GM12878 (cell line): ENCODE data around the gene ITGA1. TPM values are rescaled to one million over a fixed set of nuclear protein-coding genes. Genes with fewer than 3 reads are reported as not detected.

Experiments used
- ATAC-seq: fragments of 200-7000 bp; cut with Tn5 transposase; 3 replicates; pipeline ENCODE4 v1.9.1; 2020; ENCODE audit warnings: mild to moderate bottlenecking, moderate library complexity
- BruUV-seq: library from RNA; stranded (reverse); fragments of 400-500 nt; replicated peaks from 2 replicates; lab custom pipeline; 2021; lab: Mats Ljungman, UMichigan
- CTCF ChIA-PET: fragments of 300-600 bp; sonication (Branson Sonifier 250); formaldehyde crosslinking; extraction: SDS; loops from one replicate; lab custom pipeline; 2021; ENCODE audit warnings: inconsistent platforms; lab: Yijun Ruan, JAX
- POLR2A ChIA-PET: fragments of 350-600 bp; formaldehyde crosslinking; extraction: SDS; loops from one replicate; lab custom pipeline; 2021; ENCODE audit warnings: inconsistent platforms; lab: Charles Lee
- RAD21 ChIA-PET: fragments of 300-600 bp; sonication (Branson Sonifier 250); formaldehyde crosslinking; loops from one replicate; lab custom pipeline; 2023; ENCODE audit warnings: antibody characterized with exemption; ENCODE audit not compliant: unreplicated experiment; lab: Charles Lee
- SMC1A ChIA-PET: fragments of 300-600 bp; sonication (Branson Sonifier 250); formaldehyde crosslinking; loops from one replicate; lab custom pipeline; 2023; ENCODE audit not compliant: unreplicated experiment, uncharacterized antibody; lab: Charles Lee
- DNase-seq: peaks from one replicate; pipeline ENCODE4 v3.0.0-alpha.2; 2011; ENCODE audit warnings: low read depth, low spot score
- FAIRE-seq: peaks from 3 replicates; lab custom pipeline; 2011; peaks lifted over from hg19 to GRCh38; lab: Jason Lieb, UNC
- H2AFZ ChIP-seq: 2 replicates; pipeline ENCODE4 v1.6.0; 2011; ENCODE audit warnings: low read depth, low read length, control low read depth; ENCODE audit not compliant: control insufficient read depth
- H3K27ac ChIP-seq: 2 replicates; pipeline ENCODE4 v1.5.1; 2011; ENCODE audit warnings: control low read depth; ENCODE audit not compliant: control insufficient read depth, insufficient read depth
- H3K27me3 ChIP-seq, 2 experiments: replicated peaks in 1 of 2; 2 replicates each; pipeline versions ENCODE4 v1.6.0 to v1.6.1; 2011; ENCODE audit warnings: low read length in 1 of 2; ENCODE audit not compliant: control insufficient read depth in 2 of 2, insufficient read depth in 2 of 2
- H3K36me3 ChIP-seq, 2 experiments: 2 replicates each; pipeline ENCODE4 v1.5.1; 2011; ENCODE audit warnings: low read length in 1 of 2; ENCODE audit not compliant: control insufficient read depth in 2 of 2, insufficient read depth in 2 of 2
- H3K4me1 ChIP-seq: 2 replicates; pipeline ENCODE4 v1.6.1; 2011; ENCODE audit warnings: mild to moderate bottlenecking, low read length, moderate library complexity, mixed read lengths; ENCODE audit not compliant: control insufficient read depth, insufficient read depth
- H3K4me2 ChIP-seq: 2 replicates; pipeline ENCODE4 v1.6.0; 2011; ENCODE audit warnings: control low read depth; ENCODE audit not compliant: control insufficient read depth, insufficient read depth
- H3K4me3 ChIP-seq: fragments of 200-600 bp; sonication (generic); 2 replicates; pipeline ENCODE4 v1.5.1; 2016
- H3K79me2 ChIP-seq: 2 replicates; pipeline ENCODE4 v1.6.0; 2011; ENCODE audit warnings: low read length; ENCODE audit not compliant: control insufficient read depth, insufficient read depth
- H3K9ac ChIP-seq: 2 replicates; pipeline ENCODE4 v1.8.0; 2011; ENCODE audit warnings: low read length, control low read depth, mixed read lengths; ENCODE audit not compliant: control insufficient read depth, insufficient read depth
- H3K9me3 ChIP-seq: replicated peaks from 3 replicates; pipeline ENCODE4 v1.5.1; 2011; ENCODE audit warnings: mild to moderate bottlenecking, low read length; ENCODE audit not compliant: control insufficient read depth, insufficient read depth
- H4K20me1 ChIP-seq: 2 replicates; pipeline ENCODE4 v1.6.0; 2011; ENCODE audit not compliant: control insufficient read depth, insufficient read depth
- MTA2 ChIP-seq: fragments of 450-650 bp; IDR thresholded peaks from 2 replicates; pipeline ENCODE4 v1.6.1; 2016; ENCODE audit warnings: low read depth, mild to moderate bottlenecking, moderate library complexity
- MYC ChIP-seq: IDR thresholded peaks from 2 replicates; pipeline ENCODE4 v1.6.1; 2011; ENCODE audit warnings: mild to moderate bottlenecking, low read length, moderate library complexity, inconsistent platforms; ENCODE audit not compliant: insufficient read depth, insufficient replicate concordance, insufficient read length, severe bottlenecking
- NR2F1 ChIP-seq: fragments of 450-650 bp; conservative IDR thresholded peaks from 2 replicates; pipeline ENCODE4 v1.6.1; 2017; ENCODE audit warnings: mild to moderate bottlenecking
- POLR2AphosphoS5 ChIP-seq: IDR thresholded peaks from 2 replicates; pipeline ENCODE4 v1.6.1; 2011; ENCODE audit warnings: mild to moderate bottlenecking, low read length, inconsistent platforms
- SP1 ChIP-seq: IDR thresholded peaks from one replicate; pipeline ENCODE4 v1.6.1; 2011; ENCODE audit warnings: low read depth, low read length
- SREBF2 ChIP-seq: IDR thresholded peaks from 2 replicates; pipeline ENCODE4 v1.6.1; 2012; ENCODE audit warnings: mild to moderate bottlenecking, low read length
- TCF3 ChIP-seq: IDR thresholded peaks from 2 replicates; pipeline ENCODE4 v1.6.1; 2012; ENCODE audit warnings: low read depth, mild to moderate bottlenecking, low read length, borderline replicate concordance; ENCODE audit not compliant: insufficient read depth
- YY1 ChIP-seq: IDR thresholded peaks from 2 replicates; pipeline ENCODE4 v1.6.1; 2011; ENCODE audit warnings: low read depth, mild to moderate bottlenecking, low read length
- WGBS: methylation state at CpG from one replicate; pipeline ENCODE4 v1.1.6; 2016; ENCODE audit warnings: low lambda C conversion rate; ENCODE audit not compliant: insufficient replicate concordance, insufficient coverage; ENCODE audit errors: missing lambda C conversion rate; 5-methylcytosine and 5-hydroxymethylcytosine counted together
- in situ Hi-C: fragments of 300-500 bp; cut with MboI; formaldehyde crosslinking; loops from 9 replicates; pipeline ENCODE4 v1.14.3; 2018; ENCODE audit warnings: mixed read lengths
- intact Hi-C: fragments of 100-400 bp; cut with micrococcal nuclease; formaldehyde crosslinking; loops from one replicate; pipeline ENCODE4 v1.14.2; 2022; ENCODE audit not compliant: unreplicated experiment
- polyA plus RNA-seq, 11 experiments: library from polyadenylated mRNA; depleted of rRNA in 4 of 11; unstranded in 6 of 11; stranded (reverse) in 5 of 11; fragments of >200 nt; fragmentation: Nextera tagmentation in 4 of 11; fragmentation: Illumina TruSeq in 1 of 11; extraction: Ambion mirVana in 4 of 11; extraction: Trizol in 1 of 11; gene quantifications; 1 replicate in 1 of 11; 2 replicates in 10 of 11; pipeline versions ENCODE4 v1.2.1 to v1.2.3, GENCODE V29; 2011 to 2016; ENCODE audit warnings: inconsistent platforms in 2 of 11, missing spikeins in 2 of 11, low read depth in 1 of 11
- total RNA-seq, 4 experiments: library from RNA; depleted of rRNA in 3 of 4; stranded (reverse); fragments of >200 nt in 3 of 4; fragmentation: Illumina TruSeq in 1 of 4; extraction: Trizol in 1 of 4; gene quantifications; 2 replicates each; pipeline versions ENCODE4 v1.2.1 to v1.2.3, GENCODE V29; 2013 to 2021
- TF ChIP-seq, protein P1 (sequence below): fragments of 450-650 bp; IDR thresholded peaks from 2 replicates; pipeline ENCODE4 v1.6.1; 2016; ENCODE audit warnings: mild to moderate bottlenecking

ITGA1 gene
- total and polyA plus RNA-seq, 10 of the 15 experiments (the other 5 are each of a cell fraction or from before 2014, with no cell fraction given): 0.02 to 0.56 (median 0.19) TPM

DNA sequence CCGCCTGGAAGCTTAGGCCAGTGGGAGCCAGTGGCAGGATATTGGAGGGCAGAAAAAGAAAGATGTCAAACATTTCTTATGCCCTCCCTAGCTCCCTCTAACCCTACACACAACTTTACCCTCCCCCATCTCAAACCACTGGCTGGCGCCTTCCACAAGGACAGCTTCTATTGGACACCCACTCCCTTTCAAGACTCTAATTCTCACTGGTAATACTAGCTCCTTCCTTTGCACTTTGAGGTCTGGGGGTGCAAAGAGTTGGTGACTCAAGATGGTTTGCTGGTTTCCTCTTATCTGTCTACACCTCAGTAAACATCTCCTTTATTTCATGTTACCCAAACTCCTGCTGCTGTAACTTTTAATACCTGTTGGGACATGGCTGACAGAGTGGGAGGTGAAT, 11.6 kb upstream of the ITGA1 start:
- Histone ChIP-seq H2AFZ (no peak overlapping the region), H3K36me3 (no peaks in the 10 kb centered on the region), H3K27ac (no peak overlapping the region), H3K4me1 (peaks cover 11% of the 10 kb centered on the region), H3K9ac (no peak overlapping the region), H3K4me3 (no peak overlapping the region), H3K9me3 (no peaks in the 10 kb centered on the region), H3K79me2 (no peaks in the 10 kb centered on the region), H3K4me2 (no peak overlapping the region), H3K27me3 (peaks cover 0 to 5% of the 10 kb centered on the region in 2 experiments; a peak in 1 of 4 replicates), H4K20me1 (no peaks in the 10 kb centered on the region)
- ATAC-seq (no peak), DNase-seq (no peak), FAIRE-seq (no peak)
- ChIA-PET POLR2A (interaction anchor here (0.8 kb wide), 1 partner anchor 23 kb away, joined by 3 read pairs; no protein-coding TSS in a partner anchor), SMC1A (interaction anchor here (0.6 to 1.3 kb wide), 3 partner anchors 11 to 139 kb away, joined by 3 to 5 read pairs (median 4); partner anchors contain the start of genes ITGA1 and PELO), CTCF (interaction anchor here (1.3 to 2.0 kb wide), 2 partner anchors 13 to 139 kb away, joined by 4 to 6 read pairs; no protein-coding TSS in a partner anchor), RAD21 (no interaction called here)
- intact Hi-C loops: no loop called here
- 41% methylated on average over 2 of the region's 2 CpGs for WGBS
- TF ChIP-seq YY1 (no peak), NR2F1 (no peak), MTA2 (no peak), TCF3 (no peak), POLR2AphosphoS5 (no peak), SREBF2 (no peak), SP1 (no peak), MYC (no peak)
- TF ChIP-seq, protein P1, sequence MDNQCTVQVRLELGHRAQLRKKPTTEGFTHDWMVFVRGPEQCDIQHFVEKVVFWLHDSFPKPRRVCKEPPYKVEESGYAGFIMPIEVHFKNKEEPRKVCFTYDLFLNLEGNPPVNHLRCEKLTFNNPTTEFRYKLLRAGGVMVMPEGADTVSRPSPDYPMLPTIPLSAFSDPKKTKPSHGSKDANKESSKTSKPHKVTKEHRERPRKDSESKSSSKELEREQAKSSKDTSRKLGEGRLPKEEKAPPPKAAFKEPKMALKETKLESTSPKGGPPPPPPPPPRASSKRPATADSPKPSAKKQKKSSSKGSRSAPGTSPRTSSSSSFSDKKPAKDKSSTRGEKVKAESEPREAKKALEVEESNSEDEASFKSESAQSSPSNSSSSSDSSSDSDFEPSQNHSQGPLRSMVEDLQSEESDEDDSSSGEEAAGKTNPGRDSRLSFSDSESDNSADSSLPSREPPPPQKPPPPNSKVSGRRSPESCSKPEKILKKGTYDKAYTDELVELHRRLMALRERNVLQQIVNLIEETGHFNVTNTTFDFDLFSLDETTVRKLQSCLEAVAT: no peak
- BruUV-seq: no TSS peak
- in situ Hi-C loops: no loop called here
